HEK293 (cell line): ENCODE data around the gene ZFP36L1.

ENCODE experiments used
- BCL6B ChIP-seq: fragments of 450-650 bp; formaldehyde crosslinking; IDR thresholded peaks from 2 replicates; pipeline ENCODE4 v1.5.1; 2017; ENCODE audit warnings: missing biosample characterization, missing genetic modification characterization
- ELK4 ChIP-seq: IDR thresholded peaks from 2 replicates; pipeline ENCODE4 v1.6.1; 2011; ENCODE audit warnings: mild to moderate bottlenecking, low read depth, low read length, borderline replicate concordance
- GLIS2 ChIP-seq: fragments of 450-650 bp; formaldehyde crosslinking; IDR thresholded peaks from 2 replicates; pipeline ENCODE4 v1.5.1; 2016; ENCODE audit warnings: missing biosample characterization, missing genetic modification characterization
- HIC1 ChIP-seq: fragments of 450-650 bp; formaldehyde crosslinking; IDR thresholded peaks from 2 replicates; pipeline ENCODE4 v1.5.1; 2016; ENCODE audit warnings: missing biosample characterization, missing genetic modification characterization
- HOXC10 ChIP-seq: sonication (generic); formaldehyde crosslinking; IDR thresholded peaks from 2 replicates; pipeline ENCODE4 v1.8.1; 2023; ENCODE audit warnings: mild to moderate bottlenecking, missing genetic modification reagents
- KLF1 ChIP-seq: fragments of 450-650 bp; formaldehyde crosslinking; IDR thresholded peaks from 2 replicates; pipeline ENCODE4 v1.5.1; 2016; ENCODE audit warnings: missing biosample characterization, missing genetic modification characterization
- PBX3 ChIP-seq: sonication (generic); formaldehyde crosslinking; IDR thresholded peaks from 2 replicates; pipeline ENCODE4 v1.8.1; 2022; ENCODE audit warnings: mild to moderate bottlenecking, moderate library complexity, missing genetic modification reagents
- PRDM4 ChIP-seq: fragments of 450-650 bp; formaldehyde crosslinking; IDR thresholded peaks from 2 replicates; pipeline ENCODE4 v1.5.1; 2017; ENCODE audit warnings: missing biosample characterization, missing genetic modification characterization
- SALL2 ChIP-seq: fragments of 450-650 bp; formaldehyde crosslinking; IDR thresholded peaks from 2 replicates; pipeline ENCODE4 v1.5.0; 2017; ENCODE audit warnings: missing biosample characterization, mild to moderate bottlenecking, missing genetic modification characterization, borderline replicate concordance
- SCRT2 ChIP-seq: fragments of 450-650 bp; formaldehyde crosslinking; IDR thresholded peaks from 2 replicates; pipeline ENCODE4 v1.5.1; 2016; ENCODE audit warnings: missing biosample characterization, missing genetic modification characterization
- ZBTB49 ChIP-seq: fragments of 450-650 bp; formaldehyde crosslinking; IDR thresholded peaks from 2 replicates; pipeline ENCODE4 v1.5.1; 2016; ENCODE audit warnings: missing biosample characterization, missing genetic modification characterization, low read depth
- ZBTB8A ChIP-seq: fragments of 450-650 bp; formaldehyde crosslinking; IDR thresholded peaks from 2 replicates; pipeline ENCODE4 v1.5.1; 2016; ENCODE audit warnings: missing biosample characterization, missing genetic modification characterization
- ZFP69B ChIP-seq: fragments of 450-650 bp; formaldehyde crosslinking; IDR thresholded peaks from 2 replicates; pipeline ENCODE4 v1.5.1; 2016; ENCODE audit warnings: missing biosample characterization, missing genetic modification characterization
- ZNF140 ChIP-seq: fragments of 450-650 bp; formaldehyde crosslinking; IDR thresholded peaks from 2 replicates; pipeline ENCODE4 v1.5.1; 2016; ENCODE audit warnings: missing biosample characterization, missing genetic modification characterization
- ZNF146 ChIP-seq: fragments of 450-650 bp; formaldehyde crosslinking; IDR thresholded peaks from 2 replicates; pipeline ENCODE4 v1.5.1; 2016; ENCODE audit warnings: missing biosample characterization, missing genetic modification characterization
- ZNF174 ChIP-seq: fragments of 450-650 bp; formaldehyde crosslinking; IDR thresholded peaks from 2 replicates; pipeline ENCODE4 v1.5.0; 2017; ENCODE audit warnings: missing biosample characterization, mild to moderate bottlenecking, missing genetic modification characterization
- ZNF292 ChIP-seq: fragments of 450-650 bp; formaldehyde crosslinking; IDR thresholded peaks from 2 replicates; pipeline ENCODE4 v1.5.1; 2016; ENCODE audit warnings: low read depth, missing biosample characterization, missing genetic modification characterization, borderline replicate concordance
- ZNF302 ChIP-seq: fragments of 450-650 bp; formaldehyde crosslinking; IDR thresholded peaks from 2 replicates; pipeline ENCODE4 v1.5.1; 2016; ENCODE audit warnings: missing biosample characterization, missing genetic modification characterization, low read depth
- ZNF324 ChIP-seq: fragments of 450-650 bp; formaldehyde crosslinking; IDR thresholded peaks from 2 replicates; pipeline ENCODE4 v1.5.1; 2016; ENCODE audit warnings: missing biosample characterization, missing genetic modification characterization
- ZNF341 ChIP-seq: fragments of 450-650 bp; formaldehyde crosslinking; IDR thresholded peaks from 2 replicates; pipeline ENCODE4; 2016; ENCODE audit warnings: low read depth, missing biosample characterization, missing genetic modification characterization
- ZNF48 ChIP-seq: fragments of 450-650 bp; formaldehyde crosslinking; IDR thresholded peaks from 2 replicates; pipeline ENCODE4 v1.5.1; 2016; ENCODE audit warnings: missing biosample characterization, missing genetic modification characterization
- ZNF501 ChIP-seq: fragments of 450-650 bp; formaldehyde crosslinking; IDR thresholded peaks from 2 replicates; pipeline ENCODE4 v1.5.1; 2016; ENCODE audit warnings: missing biosample characterization, missing genetic modification characterization
- ZNF548 ChIP-seq: fragments of 450-650 bp; formaldehyde crosslinking; IDR thresholded peaks from 2 replicates; pipeline ENCODE4 v1.5.1; 2016; ENCODE audit warnings: missing biosample characterization, missing genetic modification characterization
- ZNF580 ChIP-seq: fragments of 450-650 bp; formaldehyde crosslinking; IDR thresholded peaks from 2 replicates; pipeline ENCODE4 v1.5.1; 2016; ENCODE audit warnings: missing biosample characterization, missing genetic modification characterization
- ZNF585B ChIP-seq: fragments of 450-650 bp; formaldehyde crosslinking; IDR thresholded peaks from 2 replicates; pipeline ENCODE4 v1.5.1; 2016; ENCODE audit warnings: missing biosample characterization, missing genetic modification characterization
- ZNF629 ChIP-seq: fragments of 450-650 bp; formaldehyde crosslinking; IDR thresholded peaks from 2 replicates; pipeline ENCODE4 v1.5.1; 2017; ENCODE audit warnings: missing biosample characterization, missing genetic modification characterization
- ZNF76 ChIP-seq: fragments of 450-650 bp; formaldehyde crosslinking; IDR thresholded peaks from 2 replicates; pipeline ENCODE4; 2016; ENCODE audit warnings: low read depth, missing biosample characterization, missing genetic modification characterization, borderline replicate concordance
- ZNF776 ChIP-seq: fragments of 450-650 bp; formaldehyde crosslinking; IDR thresholded peaks from 2 replicates; pipeline ENCODE4 v1.5.0; 2017; ENCODE audit warnings: missing biosample characterization, missing genetic modification characterization, borderline replicate concordance
- ZNF785 ChIP-seq: fragments of 450-650 bp; formaldehyde crosslinking; IDR thresholded peaks from 2 replicates; pipeline ENCODE4 v1.5.1; 2016; ENCODE audit warnings: missing biosample characterization, missing genetic modification characterization
- ZSCAN23 ChIP-seq: fragments of 450-650 bp; formaldehyde crosslinking; IDR thresholded peaks from 2 replicates; pipeline ENCODE4 v1.5.1; 2016; ENCODE audit warnings: missing biosample characterization, missing genetic modification characterization

Gene ZFP36L1

GRCh38 chr14:68792979-68793733 is at the start of gene ZFP36L1 (continued):
- TF ChIP-seq PRDM4 (peak; percentile 99), PBX3 (no peak), ZNF292 (tag by site-specific recombination) (no peak), ZNF76 (tag by site-specific recombination) (no peak; the same call in 1 of the 2 replicates), ZBTB49 (tag by site-specific recombination) (no peak), ZNF140 (tag by site-specific recombination) (no peak), ZNF585B (tag by site-specific recombination) (no peak), ZSCAN23 (tag by site-specific recombination) (no peak), ZNF785 (tag by site-specific recombination) (no peak), SALL2 (tag by site-specific recombination) (no peak), ZNF146 (tag by site-specific recombination) (no peak), ZNF776 (tag by site-specific recombination) (no peak), ZNF548 (no peak), ELK4 (no peak), ZNF341 (peak; percentile 89), ZBTB8A (peak; percentile 97), KLF1 (tag by site-specific recombination) (no peak), ZNF501 (tag by site-specific recombination) (no peak), ZNF48 (tag by site-specific recombination) (no peak), ZNF580 (no peak), ZFP69B (no peak), HIC1 (no peak), ZNF302 (tag by site-specific recombination) (no peak), BCL6B (tag by site-specific recombination) (no peak), ZNF629 (peak; percentile 97), GLIS2 (tag by site-specific recombination) (peak; percentile 46; the same call in 1 of the 2 replicates), ZNF174 (tag by site-specific recombination) (no peak), ZNF324 (tag by site-specific recombination) (0 out of 2 replicates have a peak, but pooled peaks have one; percentile 14), HOXC10 (CRISPR knock-in tag) (no peak), SCRT2 (tag by site-specific recombination) (no peak)
